A549 (cell line): ENCODE measurements around the gene SLC8A1. TPM values are rescaled to one million over a fixed set of nuclear protein-coding genes. Genes with fewer than 3 reads are reported as not detected.

Source experiments
- ATAC-seq, 2 experiments: fragments of 200-7000 bp in 1 of 2; fragments of >200 bp in 1 of 2; cut with Nextera tagmentation in 1 of 2; cut with Tn5 transposase in 1 of 2; 3 replicates each; pipeline versions ENCODE4 v1.8.0 to v1.9.1; 2018 to 2020; ENCODE audit warnings: mild to moderate bottlenecking in 1 of 2, moderate library complexity in 1 of 2
- CTCF ChIA-PET: fragments of 300-600 bp; sonication (Branson Sonifier 250); formaldehyde crosslinking; extraction: SDS; loops from one replicate; lab custom pipeline; 2021; ENCODE audit warnings: antibody characterized with exemption, inconsistent platforms; lab: Yijun Ruan, JAX
- POLR2A ChIA-PET: fragments of 350-600 bp; formaldehyde crosslinking; extraction: SDS; loops from one replicate; lab custom pipeline; 2021; ENCODE audit warnings: antibody characterized with exemption, inconsistent platforms; lab: Yijun Ruan, JAX
- DNase-seq, 2 experiments: peaks; one replicate each; pipeline versions ENCODE4 v3.0.0 to v3.0.0-alpha.2; 2011 to 2016; ENCODE audit warnings: low read depth in 1 of 2, low spot score in 1 of 2
- FAIRE-seq: peaks from 2 replicates; lab custom pipeline; 2011; peaks lifted over from hg19 to GRCh38; lab: Jason Lieb, UNC
- H3K27ac ChIP-seq, 2 experiments: fragments of >200 bp; sonication (Bioruptor Twin); formaldehyde crosslinking; 3 replicates each; pipeline ENCODE4 v1.5.1; 2016 to 2017
- H3K4me1 ChIP-seq: fragments of >200 bp; sonication (Bioruptor Twin); formaldehyde crosslinking; 3 replicates; pipeline ENCODE4 v1.6.1; 2016
- H3K4me2 ChIP-seq: fragments of >200 bp; sonication (Bioruptor Twin); formaldehyde crosslinking; 3 replicates; pipeline ENCODE4 v1.6.1; 2016
- H3K4me3 ChIP-seq: fragments of >200 bp; sonication (Bioruptor Twin); formaldehyde crosslinking; 3 replicates; pipeline ENCODE4 v1.5.1; 2016
- H3K9me3 ChIP-seq: fragments of >200 bp; sonication (Bioruptor Twin); formaldehyde crosslinking; 3 replicates; pipeline ENCODE4 v1.6.1; 2016
- BCL3 ChIP-seq: fragments of >200 bp; sonication (Bioruptor Twin); formaldehyde crosslinking; IDR thresholded peaks from 3 replicates; pipeline ENCODE4 v1.6.1; 2016
- CBX2 ChIP-seq: fragments of 200-600 bp; sonication (generic); IDR thresholded peaks from 2 replicates; pipeline ENCODE4 v1.6.1; 2016; ENCODE audit warnings: low read depth, mild to moderate bottlenecking, borderline replicate concordance
- CBX8 ChIP-seq: fragments of 200-600 bp; sonication (generic); IDR thresholded peaks from 2 replicates; pipeline ENCODE4 v1.6.1; 2016
- CHD2 ChIP-seq: fragments of 150-350 bp; IDR thresholded peaks from 2 replicates; pipeline ENCODE4 v1.6.1; 2014; ENCODE audit warnings: low read length; ENCODE audit not compliant: partially characterized antibody
- CHD4 ChIP-seq: fragments of 200-600 bp; sonication (generic); IDR thresholded peaks from 2 replicates; pipeline ENCODE4 v1.6.1; 2016; ENCODE audit warnings: antibody characterized with exemption, mild to moderate bottlenecking, borderline replicate concordance
- E2F6 ChIP-seq: IDR thresholded peaks from 2 replicates; pipeline ENCODE4 v1.6.1; 2012; ENCODE audit warnings: low read depth, borderline replicate concordance
- FOSB ChIP-seq: fragments of 250-450 bp; sonication (Bioruptor Pico); IDR thresholded peaks from 2 replicates; pipeline ENCODE4 v1.5.0; 2020; ENCODE audit warnings: mild to moderate bottlenecking, moderate library complexity
- FOXS1 ChIP-seq: fragments of 250-450 bp; sonication (Bioruptor Pico); IDR thresholded peaks from 2 replicates; pipeline ENCODE4 v1.5.0; 2020; ENCODE audit warnings: mild to moderate bottlenecking, moderate library complexity
- HOXB5 ChIP-seq: fragments of 250-450 bp; sonication (Bioruptor Pico); IDR thresholded peaks from 2 replicates; pipeline ENCODE4 v1.5.0; 2020; ENCODE audit warnings: mild to moderate bottlenecking, moderate library complexity
- JUN ChIP-seq, 2 experiments: fragments of >200 bp; sonication (Bioruptor Twin); formaldehyde crosslinking; IDR thresholded peaks; 2 replicates in 1 of 2; 3 replicates in 1 of 2; pipeline ENCODE4 v1.6.1; 2016 to 2017
- MAZ ChIP-seq: fragments of 150-350 bp; IDR thresholded peaks from 2 replicates; pipeline ENCODE4 v1.6.1; 2014; ENCODE audit warnings: antibody characterized with exemption, low read depth, low read length, borderline replicate concordance
- MYC ChIP-seq: IDR thresholded peaks from 2 replicates; pipeline ENCODE4 v1.6.1; 2012; ENCODE audit warnings: mild to moderate bottlenecking, inconsistent platforms, low read length, improper control_type of control experiment, borderline replicate concordance
- NFE2L2 ChIP-seq: fragments of 150-350 bp; conservative IDR thresholded peaks from 2 replicates; pipeline ENCODE4 v1.6.1; 2014; ENCODE audit warnings: low read length
- RAD21 ChIP-seq, 2 experiments: fragments of >200 bp in 1 of 2; sonication (Bioruptor Twin) in 1 of 2; formaldehyde crosslinking in 1 of 2; IDR thresholded peaks in 1 of 2; conservative IDR thresholded peaks in 1 of 2; 2 replicates in 1 of 2; 3 replicates in 1 of 2; pipeline ENCODE4 v1.6.1; 2012 to 2018; ENCODE audit warnings: inconsistent platforms in 1 of 2
- RCOR1 ChIP-seq: fragments of 150-350 bp; IDR thresholded peaks from 2 replicates; pipeline ENCODE4 v1.6.1; 2014; ENCODE audit warnings: antibody characterized with exemption, low read length, low read depth
- SMC3 ChIP-seq: fragments of >200 bp; sonication (Bioruptor Twin); formaldehyde crosslinking; IDR thresholded peaks from 3 replicates; pipeline ENCODE4 v1.6.1; 2018; ENCODE audit warnings: inconsistent platforms
- SREBF2 ChIP-seq: fragments of 450-650 bp; IDR thresholded peaks from 2 replicates; pipeline ENCODE4 v1.6.1; 2014; ENCODE audit warnings: mild to moderate bottlenecking, moderate library complexity
- TFCP2L1 ChIP-seq: fragments of 250-450 bp; sonication (Bioruptor Pico); IDR thresholded peaks from 2 replicates; pipeline ENCODE4 v1.5.0; 2021; ENCODE audit warnings: mild to moderate bottlenecking
- ZC3H11A ChIP-seq: fragments of 450-650 bp; IDR thresholded peaks from 2 replicates; pipeline ENCODE4 v1.6.1; 2014; ENCODE audit warnings: antibody characterized with exemption, mild to moderate bottlenecking
- WGBS: methylation state at CpG from one replicate; pipeline ENCODE4 v1.1.6; 2017; ENCODE audit errors: missing lambda C conversion rate; 5-methylcytosine and 5-hydroxymethylcytosine counted together
- polyA plus RNA-seq, 4 experiments: library from polyadenylated mRNA; depleted of rRNA in 3 of 4; stranded (reverse); fragments of >200 nt; fragmentation: RNase III in 1 of 4; extraction: RNeasy Plus Mini Kit Qiagen cat#74134 plus additional on column Dnase treatment in 1 of 4; gene quantifications; 2 replicates in 3 of 4; 3 replicates in 1 of 4; pipeline ENCODE4 v1.2.3, GENCODE V29; 2011 to 2017
- TF ChIP-seq, protein P1 (sequence below): fragments of 200-600 bp; sonication (generic); IDR thresholded peaks from 2 replicates; pipeline ENCODE4 v1.6.1; 2016; ENCODE audit warnings: antibody characterized with exemption, mild to moderate bottlenecking, moderate library complexity
- TF ChIP-seq, protein P2 (sequence below): fragments of >200 bp; sonication (Bioruptor Twin); formaldehyde crosslinking; IDR thresholded peaks from 3 replicates; pipeline ENCODE4 v1.5.1; 2016
- TF ChIP-seq, protein P3 (sequence below): fragments of >200 bp; sonication (Bioruptor Twin); formaldehyde crosslinking; IDR thresholded peaks from 2 replicates; pipeline ENCODE4 v1.6.1; 2016

Gene SLC8A1
- polyA plus RNA-seq, 2 of the 4 experiments (the other 2 are of a cell fraction): 0.28 to 0.92 TPM

GRCh38 chr2:40090044-40090443, 361.8 kb downstream of the SLC8A1 start (continued):
- TF ChIP-seq, protein P1, sequence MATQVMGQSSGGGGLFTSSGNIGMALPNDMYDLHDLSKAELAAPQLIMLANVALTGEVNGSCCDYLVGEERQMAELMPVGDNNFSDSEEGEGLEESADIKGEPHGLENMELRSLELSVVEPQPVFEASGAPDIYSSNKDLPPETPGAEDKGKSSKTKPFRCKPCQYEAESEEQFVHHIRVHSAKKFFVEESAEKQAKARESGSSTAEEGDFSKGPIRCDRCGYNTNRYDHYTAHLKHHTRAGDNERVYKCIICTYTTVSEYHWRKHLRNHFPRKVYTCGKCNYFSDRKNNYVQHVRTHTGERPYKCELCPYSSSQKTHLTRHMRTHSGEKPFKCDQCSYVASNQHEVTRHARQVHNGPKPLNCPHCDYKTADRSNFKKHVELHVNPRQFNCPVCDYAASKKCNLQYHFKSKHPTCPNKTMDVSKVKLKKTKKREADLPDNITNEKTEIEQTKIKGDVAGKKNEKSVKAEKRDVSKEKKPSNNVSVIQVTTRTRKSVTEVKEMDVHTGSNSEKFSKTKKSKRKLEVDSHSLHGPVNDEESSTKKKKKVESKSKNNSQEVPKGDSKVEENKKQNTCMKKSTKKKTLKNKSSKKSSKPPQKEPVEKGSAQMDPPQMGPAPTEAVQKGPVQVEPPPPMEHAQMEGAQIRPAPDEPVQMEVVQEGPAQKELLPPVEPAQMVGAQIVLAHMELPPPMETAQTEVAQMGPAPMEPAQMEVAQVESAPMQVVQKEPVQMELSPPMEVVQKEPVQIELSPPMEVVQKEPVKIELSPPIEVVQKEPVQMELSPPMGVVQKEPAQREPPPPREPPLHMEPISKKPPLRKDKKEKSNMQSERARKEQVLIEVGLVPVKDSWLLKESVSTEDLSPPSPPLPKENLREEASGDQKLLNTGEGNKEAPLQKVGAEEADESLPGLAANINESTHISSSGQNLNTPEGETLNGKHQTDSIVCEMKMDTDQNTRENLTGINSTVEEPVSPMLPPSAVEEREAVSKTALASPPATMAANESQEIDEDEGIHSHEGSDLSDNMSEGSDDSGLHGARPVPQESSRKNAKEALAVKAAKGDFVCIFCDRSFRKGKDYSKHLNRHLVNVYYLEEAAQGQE: no peak
- TF ChIP-seq E2F6: no peak
- TF ChIP-seq JUN (IDR thresholded peaks at IDR 0.05): no peak
- no peak for TF ChIP-seq MAZ
- TF ChIP-seq, protein P2, sequence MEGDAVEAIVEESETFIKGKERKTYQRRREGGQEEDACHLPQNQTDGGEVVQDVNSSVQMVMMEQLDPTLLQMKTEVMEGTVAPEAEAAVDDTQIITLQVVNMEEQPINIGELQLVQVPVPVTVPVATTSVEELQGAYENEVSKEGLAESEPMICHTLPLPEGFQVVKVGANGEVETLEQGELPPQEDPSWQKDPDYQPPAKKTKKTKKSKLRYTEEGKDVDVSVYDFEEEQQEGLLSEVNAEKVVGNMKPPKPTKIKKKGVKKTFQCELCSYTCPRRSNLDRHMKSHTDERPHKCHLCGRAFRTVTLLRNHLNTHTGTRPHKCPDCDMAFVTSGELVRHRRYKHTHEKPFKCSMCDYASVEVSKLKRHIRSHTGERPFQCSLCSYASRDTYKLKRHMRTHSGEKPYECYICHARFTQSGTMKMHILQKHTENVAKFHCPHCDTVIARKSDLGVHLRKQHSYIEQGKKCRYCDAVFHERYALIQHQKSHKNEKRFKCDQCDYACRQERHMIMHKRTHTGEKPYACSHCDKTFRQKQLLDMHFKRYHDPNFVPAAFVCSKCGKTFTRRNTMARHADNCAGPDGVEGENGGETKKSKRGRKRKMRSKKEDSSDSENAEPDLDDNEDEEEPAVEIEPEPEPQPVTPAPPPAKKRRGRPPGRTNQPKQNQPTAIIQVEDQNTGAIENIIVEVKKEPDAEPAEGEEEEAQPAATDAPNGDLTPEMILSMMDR: no peak
- TF ChIP-seq SMC3: no peak
- TF ChIP-seq TFCP2L1: no peak
- TF ChIP-seq NFE2L2: no peak
- no peak for TF ChIP-seq CHD4
- TF ChIP-seq, protein P3, sequence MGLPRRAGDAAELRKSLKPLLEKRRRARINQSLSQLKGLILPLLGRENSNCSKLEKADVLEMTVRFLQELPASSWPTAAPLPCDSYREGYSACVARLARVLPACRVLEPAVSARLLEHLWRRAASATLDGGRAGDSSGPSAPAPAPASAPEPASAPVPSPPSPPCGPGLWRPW: no peak
- no peak for TF ChIP-seq CHD2
- no peak for TF ChIP-seq BCL3
- no peak for TF ChIP-seq RCOR1
- TF ChIP-seq, all 56 proteins: peak for 0

- no peak for ATAC-seq
- TF ChIP-seq FOXS1 (CRISPR knock-in tag): no peak
- TF ChIP-seq FOSB: no peak
- no peak for TF ChIP-seq NFE2L2
- TF ChIP-seq MYC: no peak
- TF ChIP-seq CBX2: no peak
- TF ChIP-seq CBX8: no peak
- TF ChIP-seq, protein P3: no peak
- TF ChIP-seq ZC3H11A: no peak
- no peak for TF ChIP-seq HOXB5 (CRISPR knock-in tag)
- TF ChIP-seq SREBF2: no peak
- TF ChIP-seq BCL3: no peak
- TF ChIP-seq RAD21 (conservative IDR thresholded peaks at IDR 0.05 in 1 of 2, IDR thresholded peaks at IDR 0.05 in 1 of 2): no peak
- TF ChIP-seq, all 56 proteins: peak for 0
- H3K4me2 ChIP-seq: no peak overlapping the region
- CTCF ChIA-PET: interaction anchor here (1.1 kb wide), 1 partner anchor 14 kb away, joined by 3 read pairs; no protein-coding TSS in a partner anchor
- no peaks in the 10 kb centered on the region for H3K4me1 ChIP-seq
- H3K4me3 ChIP-seq: no peak overlapping the region
- DNase-seq: no peak
- no peak for FAIRE-seq
- 57% methylated on average over 7 of the region's 7 CpGs for WGBS
- H3K9me3 ChIP-seq: no peaks in the 10 kb centered on the region
- POLR2A ChIA-PET: no interaction called here
- H3K27ac ChIP-seq: no peak overlapping the region
Measured at GRCh38 chr2:40087927-40088326, 364.0 kb downstream of the SLC8A1 start.
